Ectodermal cell (in vitro differentiated cells): ENCODE results near the gene PNMA6F.
"Not testable (repeated sequence)": the region's sequence is repeated elsewhere in the genome, so short reads cannot be mapped to it uniquely, and the experiment has no call there.

Experiments used
- H3K27ac ChIP-seq: 2 replicates; pipeline ENCODE4 v1.7.0; 2013; ENCODE audit warnings: mild to moderate bottlenecking, low read depth, low read length; ENCODE audit not compliant: insufficient read depth, poor library complexity, severe bottlenecking
- H3K27me3 ChIP-seq: 2 replicates; pipeline ENCODE4 v1.7.0; 2013; ENCODE audit warnings: mild to moderate bottlenecking, low read length; ENCODE audit not compliant: insufficient read depth, control insufficient read depth, poor library complexity, severe bottlenecking
- H3K36me3 ChIP-seq: one replicate; pipeline ENCODE4 v1.7.0; 2013; ENCODE audit warnings: low read length; ENCODE audit not compliant: control insufficient read depth, insufficient read depth
- H3K4me1 ChIP-seq: one replicate; pipeline ENCODE4 v1.7.0; 2013; ENCODE audit warnings: low read length; ENCODE audit not compliant: control insufficient read depth, insufficient read depth
- H3K4me3 ChIP-seq: 2 replicates; pipeline ENCODE4 v1.7.0; 2013; ENCODE audit warnings: low read depth, low read length, control low read depth; ENCODE audit not compliant: insufficient read depth
- H3K9me3 ChIP-seq: 2 replicates; pipeline ENCODE4 v1.7.0; 2013; ENCODE audit warnings: mild to moderate bottlenecking, low read length, moderate library complexity; ENCODE audit not compliant: control insufficient read depth
- WGBS, 2 experiments: methylation state at CpG; one replicate each; pipeline ENCODE4 v1.1.7; 2013; ENCODE audit warnings: missing lambda C conversion rate in 2 of 2; 5-methylcytosine and 5-hydroxymethylcytosine counted together

The PNMA6F gene

DNA sequence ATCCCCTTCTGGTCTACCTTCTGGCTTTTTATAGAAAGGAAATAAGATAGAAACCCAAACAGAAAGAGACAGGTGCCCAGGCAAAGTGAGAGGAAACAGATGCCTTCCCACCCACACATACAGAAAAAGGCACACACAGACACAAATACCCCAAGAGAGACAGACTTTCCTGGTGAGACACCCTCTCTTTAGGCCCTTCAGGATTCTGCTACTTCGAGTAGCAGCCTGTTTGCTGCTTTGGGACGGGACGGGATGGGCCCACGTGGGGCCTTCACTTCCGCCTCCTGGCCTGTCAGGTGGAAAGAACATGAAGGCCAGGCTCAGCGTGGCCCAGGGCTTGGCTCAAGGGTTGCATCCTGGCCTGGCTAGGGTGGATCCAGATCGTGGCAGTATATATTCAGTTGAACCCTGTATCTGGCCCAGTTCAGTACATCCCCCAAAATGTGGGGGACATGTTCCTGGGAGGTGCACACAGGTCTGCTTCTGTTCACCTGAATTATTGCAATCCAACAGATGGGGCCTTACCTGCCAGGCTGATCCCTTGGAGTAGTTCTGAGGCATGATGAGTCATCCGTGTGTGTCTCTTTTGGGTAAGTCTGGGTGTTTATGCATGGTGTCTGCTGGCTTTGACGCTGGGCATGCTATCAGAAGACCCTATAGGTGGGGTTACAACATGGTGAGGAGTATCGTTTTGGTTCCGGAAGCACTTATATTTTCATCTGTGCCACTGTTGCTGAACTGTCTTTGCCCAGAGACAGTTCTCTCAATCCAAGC is 14.7 kb upstream of the PNMA6F start:
- Histone ChIP-seq H3K36me3 (no peaks in the 10 kb centered on the region), H3K27me3 (peaks cover 8% of the 10 kb centered on the region), H3K27ac (no peak overlapping the region), H3K9me3 (no peaks in the 10 kb centered on the region), H3K4me3 (no peak overlapping the region), H3K4me1 (no peaks in the 10 kb centered on the region)
- WGBS, 2 experiments, result 84% methylated on average over 10 to 11 of the region's 11 CpGs

DNA sequence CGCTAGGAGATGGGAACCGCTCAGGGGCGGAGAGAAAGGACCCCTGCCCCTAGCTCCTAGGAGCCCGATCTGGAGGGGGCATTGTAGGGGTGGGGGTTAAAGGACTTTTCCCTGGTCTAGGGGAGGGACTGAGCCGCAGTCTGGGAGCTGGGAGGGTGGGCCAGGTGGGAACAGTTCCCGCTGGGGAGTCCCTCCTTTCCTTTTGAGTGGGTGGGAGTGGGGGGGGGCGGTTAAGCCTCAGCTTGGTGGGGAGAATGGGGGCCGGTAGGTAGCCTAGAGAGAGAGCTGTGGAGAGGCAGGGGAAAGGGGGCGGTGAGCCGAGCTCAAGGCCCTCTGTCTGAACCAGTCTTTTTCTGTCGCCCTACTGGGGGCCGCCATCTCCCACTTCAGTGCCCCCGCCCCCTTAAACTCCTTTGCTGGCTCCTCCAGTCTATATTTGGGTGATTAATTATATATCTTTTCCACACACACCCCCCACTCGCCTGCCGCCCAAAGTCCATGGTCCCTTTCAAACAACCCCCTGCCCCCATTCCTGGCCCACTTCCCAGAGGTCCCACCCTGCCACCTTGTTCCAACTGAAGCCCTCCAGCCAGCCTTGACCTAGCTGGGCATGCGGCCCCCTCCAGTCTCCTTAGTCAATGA is 13.2 kb upstream of the PNMA6F start:
- H3K4me1 ChIP-seq, result no peaks in the 10 kb centered on the region
- H3K36me3 ChIP-seq, result no peaks in the 10 kb centered on the region
- no peak overlapping the region for H3K27ac ChIP-seq
- peak overlapping the region; percentile 63 for H3K4me3 ChIP-seq
- WGBS, 2 experiments, result 18 to 23% methylated on average over 15 of the region's 16 CpGs
- peaks cover 8% of the 10 kb centered on the region for H3K27me3 ChIP-seq
- no peaks in the 10 kb centered on the region for H3K9me3 ChIP-seq

DNA sequence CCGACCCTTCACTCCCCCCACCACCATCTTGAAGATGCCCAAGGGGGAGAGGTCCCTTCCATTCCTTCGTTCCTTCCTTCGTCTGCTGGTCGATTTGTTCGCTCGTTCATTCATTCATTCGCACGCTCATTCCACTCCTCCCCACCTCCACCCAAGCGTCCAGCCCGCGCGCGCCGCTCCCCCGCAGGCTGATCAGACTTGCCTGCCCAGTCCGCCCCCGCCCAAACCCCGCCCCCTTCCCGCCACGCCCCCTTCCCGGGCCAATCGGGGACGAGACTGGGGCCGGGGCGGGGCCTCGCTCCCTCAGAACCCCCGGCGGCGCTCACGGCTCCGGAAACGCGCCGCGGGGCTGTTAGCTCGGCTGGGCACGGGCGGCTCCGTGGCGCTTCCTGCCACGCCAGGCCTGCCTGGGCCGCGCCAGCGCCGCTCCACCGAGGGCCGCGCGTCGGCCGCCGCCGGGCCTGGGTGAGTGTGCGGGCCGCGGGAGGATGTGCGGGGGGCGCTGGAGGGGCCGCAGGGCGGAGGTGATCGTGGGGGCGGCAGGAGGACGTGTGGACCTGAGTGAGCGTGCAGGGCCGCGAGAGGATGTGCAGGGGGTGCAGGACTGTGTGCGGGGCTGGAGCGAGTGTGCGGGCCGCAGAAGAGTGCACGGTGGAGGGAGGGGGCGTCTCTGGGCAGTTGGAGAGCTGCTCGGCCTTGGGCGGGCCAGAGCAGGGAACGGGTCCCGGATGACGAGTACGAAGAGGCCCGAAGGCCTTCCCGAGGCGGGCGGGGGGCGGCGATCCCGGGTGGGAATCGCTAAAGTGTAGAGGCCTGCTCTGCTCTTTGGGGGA is 12.5 kb upstream of the PNMA6F start, which contains the start of gene ZNF275:
TSS of gene ZNF275 (plus strand) at position 333 of the 833 bp plus-strand sequence. CDS start 2,527 bp downstream, outside the sequence.
- no peak within 1 kb of the TSS for H3K27ac ChIP-seq
- peaks cover 8% of the 10 kb centered on the region for H3K27me3 ChIP-seq
- no peaks in the 10 kb centered on the region for H3K9me3 ChIP-seq
- peak within 1 kb of the TSS; percentile 63 for H3K4me3 ChIP-seq
- WGBS, 2 experiments, result 0% methylated on average over 85 to 86 of the region's 86 CpGs
- H3K4me1 ChIP-seq, result no peaks in the 10 kb centered on the region
- H3K36me3 ChIP-seq, result no peaks in the 10 kb centered on the region

DNA sequence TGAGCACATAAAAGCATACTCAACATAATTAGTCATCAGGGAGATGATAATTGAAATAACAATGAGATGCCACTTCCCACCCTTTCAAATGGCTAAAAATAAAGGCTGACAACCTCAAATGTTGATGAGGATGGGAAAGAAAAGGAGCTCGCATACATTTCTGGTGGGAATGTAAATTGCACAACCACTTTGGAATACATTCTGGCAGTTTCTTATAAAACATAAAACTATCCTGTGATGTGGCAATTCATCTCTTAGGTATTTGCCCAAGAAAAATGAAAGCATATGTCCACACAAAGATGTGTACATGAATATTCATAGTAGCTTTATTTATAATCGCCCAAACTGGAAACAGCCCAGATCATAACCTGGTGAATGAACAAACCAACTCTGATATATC is 11.7 kb upstream of the PNMA6F start:
- no peak overlapping the region for H3K4me3 ChIP-seq
- H3K36me3 ChIP-seq, result no peaks in the 10 kb centered on the region
- 93 to 100% methylated on average over 1 to 2 of the region's 2 CpGs for WGBS, 2 experiments
- no peaks in the 10 kb centered on the region for H3K4me1 ChIP-seq
- H3K27ac ChIP-seq, result no peak overlapping the region
- H3K9me3 ChIP-seq, result no peaks in the 10 kb centered on the region
- peaks cover 8% of the 10 kb centered on the region for H3K27me3 ChIP-seq

DNA sequence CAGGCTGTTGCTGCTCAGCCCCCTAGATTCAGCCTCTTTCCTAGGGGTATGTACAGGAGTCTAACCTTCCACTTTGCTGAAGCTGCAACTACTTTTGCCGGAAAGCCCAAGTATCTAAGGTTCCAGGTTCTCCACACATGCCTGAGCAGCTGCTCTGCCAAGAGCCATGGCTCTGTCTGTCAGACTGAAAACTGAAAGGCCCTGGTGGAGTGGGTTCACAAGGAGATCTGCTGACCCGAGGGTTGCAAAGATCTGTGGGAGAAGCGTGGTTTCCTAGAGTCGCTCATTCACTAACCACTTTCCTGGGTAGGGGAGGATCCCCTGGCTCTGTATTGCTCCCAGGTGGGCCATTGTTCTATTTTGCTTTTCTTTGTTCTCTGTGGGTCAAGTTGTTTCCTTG is 6.0 kb upstream of the PNMA6F start:
- Histone ChIP-seq H3K4me3 (no peak overlapping the region), H3K9me3 (no peaks in the 10 kb centered on the region), H3K27me3 (no peaks in the 10 kb centered on the region), H3K36me3 (no peaks in the 10 kb centered on the region), H3K27ac (no peak overlapping the region), H3K4me1 (no peaks in the 10 kb centered on the region)
- 86 to 87% methylated on average over 4 of the region's 4 CpGs for WGBS, 2 experiments

- Histone ChIP-seq H3K27me3 (peaks cover 4% of the 10 kb centered on the region), H3K4me1 (no peaks in the 10 kb centered on the region), H3K9me3 (no peaks in the 10 kb centered on the region), H3K36me3 (no peaks in the 10 kb centered on the region), H3K4me3 (no peak overlapping the region), H3K27ac (no peak overlapping the region)
- 16 to 28% methylated on average over 4 to 8 of the region's 13 CpGs for WGBS, 2 experiments
Measured at GRCh38 chrX:153320555-153321184, 897 bp downstream of the PNMA6F start.

- not testable (repeated sequence) for H3K27me3 ChIP-seq, H3K27ac ChIP-seq, H3K4me3 ChIP-seq, H3K9me3 ChIP-seq, H3K4me1 ChIP-seq, H3K36me3 ChIP-seq
- WGBS, 2 experiments, result 88 to 96% methylated on average over 1 of the region's 1 CpG
Measured at GRCh38 chrX:153320047-153320443, 1.5 kb downstream of the PNMA6F start.

GRCh38 chrX:153319295-153320046 is 2.1 kb downstream of the PNMA6F start:
- H3K27ac ChIP-seq, result no peak overlapping the region
- peaks cover 4% of the 10 kb centered on the region for H3K27me3 ChIP-seq
- no peaks in the 10 kb centered on the region for H3K36me3 ChIP-seq
- H3K9me3 ChIP-seq, result no peaks in the 10 kb centered on the region
- 91% methylated on average over 33 of the region's 33 CpGs for WGBS, 2 experiments
- H3K4me3 ChIP-seq, result no peak overlapping the region
- H3K4me1 ChIP-seq, result no peaks in the 10 kb centered on the region

DNA sequence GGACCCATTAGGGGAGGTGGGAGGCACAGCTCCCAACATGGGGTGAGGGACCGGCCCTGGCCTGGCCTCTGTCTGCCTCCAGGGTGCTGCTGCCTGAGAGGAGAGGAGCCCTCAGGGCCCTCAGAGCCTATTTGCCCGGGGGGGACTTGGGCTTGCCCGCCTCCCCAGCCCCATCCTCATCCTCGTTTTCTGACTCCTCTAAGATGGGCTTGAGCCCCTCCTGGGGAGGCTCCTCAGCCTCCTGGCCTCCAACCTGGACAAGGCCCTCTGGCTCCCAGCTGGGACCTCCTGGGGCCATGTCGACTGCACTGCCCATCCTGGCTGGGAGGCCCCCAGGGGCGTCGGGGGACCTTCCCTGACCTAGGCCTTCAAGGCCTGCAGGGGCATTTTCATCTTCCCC is 2.8 kb downstream of the PNMA6F start:
- Histone ChIP-seq H3K4me1 (no peaks in the 10 kb centered on the region), H3K27ac (no peak overlapping the region), H3K4me3 (no peak overlapping the region), H3K27me3 (peaks cover 4% of the 10 kb centered on the region), H3K9me3 (no peaks in the 10 kb centered on the region), H3K36me3 (no peaks in the 10 kb centered on the region)
- WGBS, 2 experiments, result 87 to 92% methylated on average over 7 of the region's 7 CpGs
